Measurements from ENCODE around the gene UHMK1.
"Not testable (repeated sequence)": the region's sequence is repeated elsewhere in the genome, so short reads cannot be mapped to it uniquely, and the experiment has no call there.

Gene UHMK1

DNA sequence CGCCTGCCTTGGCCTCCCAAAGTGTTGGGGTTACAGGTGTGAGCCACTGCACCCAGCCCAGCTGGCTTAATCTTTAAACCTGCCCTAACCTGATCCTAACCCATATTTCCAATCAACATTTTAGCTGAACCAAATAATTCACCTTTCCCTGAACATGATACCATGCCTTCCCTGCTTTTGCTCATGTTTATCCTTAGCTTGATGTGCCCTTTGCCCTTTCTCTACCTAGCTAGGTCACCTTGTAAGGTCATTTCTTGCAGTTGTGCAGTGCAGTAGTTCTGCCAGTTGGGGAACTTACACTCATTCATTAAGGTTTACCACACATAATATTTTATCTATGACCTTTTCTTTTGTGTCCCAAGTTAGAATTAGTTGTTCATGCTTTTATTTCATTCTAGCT lies 69.3 kb downstream of the UHMK1 start:
- DNase-seq (ENCODE audit: low read depth): no peak

DNA sequence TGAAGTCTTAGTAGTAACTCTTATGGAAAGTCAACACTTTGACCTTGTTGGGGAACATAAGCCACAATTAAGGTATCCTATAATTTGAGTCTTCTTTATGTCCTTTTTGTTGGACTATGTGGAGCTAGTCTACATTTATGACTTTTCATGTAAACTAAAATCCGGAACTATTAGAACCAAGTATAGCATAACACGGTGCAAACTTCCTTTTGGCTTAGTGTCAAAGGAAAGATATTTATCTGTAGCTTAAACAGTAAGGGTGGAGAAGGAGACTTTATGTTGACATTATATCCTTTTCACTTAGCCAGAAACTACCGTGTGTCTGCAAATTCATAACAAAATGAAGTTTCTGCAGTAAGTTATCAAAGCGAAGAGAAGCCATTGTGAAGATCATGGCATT lies 71.2 kb downstream of the UHMK1 start:
- no peak for DNase-seq (ENCODE audit: low read depth)

DNA sequence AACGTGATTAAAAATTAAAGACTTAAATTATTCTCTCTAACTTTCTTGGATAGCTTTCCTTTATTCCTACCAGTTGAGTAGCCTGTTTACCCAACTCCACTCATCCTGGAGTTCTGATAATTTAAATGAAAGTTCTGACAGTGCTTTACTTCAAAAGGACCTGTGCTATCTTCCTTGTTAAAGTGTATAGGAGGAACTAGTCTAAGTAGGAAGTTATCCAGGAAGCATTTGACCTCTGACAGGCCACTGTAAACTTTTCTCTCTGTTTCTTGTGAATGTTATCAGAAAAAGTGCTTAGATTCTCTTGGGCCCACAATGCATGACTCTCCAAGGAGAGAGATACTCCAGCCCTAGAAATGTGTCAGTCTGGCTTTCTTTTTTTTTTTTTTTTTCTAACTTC lies 73.1 kb downstream of the UHMK1 start:
- no peak for DNase-seq (ENCODE audit: low read depth)

DNA sequence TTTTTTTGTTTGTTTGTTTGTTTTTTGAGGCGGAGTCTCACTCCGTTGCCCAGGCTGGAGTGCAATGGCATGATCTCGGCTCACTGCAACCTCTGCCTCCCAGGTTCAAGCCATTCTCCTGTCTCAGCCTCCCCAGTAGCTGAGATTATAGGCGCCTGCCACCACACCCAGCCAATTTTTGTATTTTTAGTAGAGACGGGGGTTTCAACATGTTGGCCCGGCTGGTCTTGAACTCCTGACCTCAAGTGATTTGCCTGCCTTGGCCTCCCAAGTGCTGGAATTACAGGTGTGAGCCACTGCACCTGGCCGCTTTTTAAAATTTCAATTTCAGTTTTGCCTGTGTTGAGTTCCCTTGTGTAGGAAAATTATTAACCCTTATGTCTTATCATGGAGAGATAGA lies 73.5 kb downstream of the UHMK1 start:
- DNase-seq (ENCODE audit: low read depth): not testable (repeated sequence)

DNA sequence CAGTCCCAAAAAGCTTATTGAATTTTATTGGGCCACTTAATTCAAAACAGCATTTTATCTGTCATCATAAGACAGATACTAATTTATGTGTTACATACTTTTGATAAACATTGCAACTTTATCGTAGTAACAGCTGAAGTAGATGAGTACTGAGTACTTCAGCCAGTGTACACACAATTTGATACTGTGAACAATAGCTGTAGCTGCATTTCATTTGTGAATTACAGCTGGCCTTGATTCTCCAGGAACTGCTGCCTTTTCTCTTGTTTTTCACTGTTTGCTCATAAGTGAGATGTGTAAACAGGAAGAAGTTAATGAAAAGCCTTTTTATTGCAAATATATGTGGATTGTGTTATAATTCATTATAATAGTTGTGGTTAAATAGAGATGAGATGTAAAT lies 74.1 kb downstream of the UHMK1 start:
- DNase-seq (ENCODE audit: low read depth): no peak

DNA sequence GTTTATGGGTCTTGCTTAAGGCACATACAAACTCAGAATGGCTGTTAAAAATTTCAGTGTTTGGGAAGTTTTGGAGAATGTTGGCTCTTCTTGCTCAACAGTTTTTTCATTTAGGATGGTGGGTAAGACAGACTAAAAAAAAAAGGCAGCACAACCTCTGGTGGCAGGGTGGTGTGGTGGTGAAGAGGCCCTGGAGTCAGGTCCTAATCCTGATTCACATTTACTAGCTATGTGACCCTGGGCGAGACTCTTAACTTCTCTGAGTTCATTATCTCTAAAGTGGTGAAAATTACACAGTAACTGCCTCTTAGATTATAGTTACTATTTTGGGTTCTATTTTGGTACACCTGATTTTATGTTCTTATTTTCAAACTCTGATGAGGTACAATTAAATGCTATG lies 75.5 kb downstream of the UHMK1 start:
- DNase-seq (ENCODE audit: low read depth): no peak

DNA sequence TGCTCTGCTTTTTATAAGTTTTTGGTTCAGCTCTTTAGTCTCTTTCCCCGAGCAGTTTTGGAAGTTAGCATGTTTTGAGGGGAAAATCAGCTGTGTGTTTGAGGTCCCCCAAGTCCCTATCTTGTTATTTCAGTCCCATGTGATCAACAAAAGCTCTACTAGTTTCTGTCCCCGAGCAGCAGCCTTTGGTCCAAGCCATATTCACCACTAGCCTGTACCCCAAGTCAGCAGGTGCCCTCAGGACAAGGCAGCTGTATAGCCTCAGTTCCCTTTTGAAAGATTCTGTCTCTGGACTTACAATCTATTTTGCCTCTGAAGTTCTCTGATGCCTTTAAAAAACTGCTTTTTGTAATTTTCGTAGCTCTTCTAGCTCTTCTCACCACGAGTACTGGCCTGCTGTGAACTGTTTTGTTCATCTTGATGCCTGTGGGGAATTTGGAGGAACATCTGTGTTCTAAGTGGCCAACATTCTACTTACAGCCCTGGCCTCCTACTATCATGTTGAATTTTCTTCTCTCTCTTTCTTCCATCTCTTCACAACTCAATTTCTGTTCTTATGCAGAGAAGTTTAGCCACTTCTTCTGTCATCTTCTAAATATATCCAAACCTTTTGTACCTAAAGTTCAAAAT lies 80.6 kb downstream of the UHMK1 start:
- no peak for DNase-seq (ENCODE audit: low read depth)

DNA sequence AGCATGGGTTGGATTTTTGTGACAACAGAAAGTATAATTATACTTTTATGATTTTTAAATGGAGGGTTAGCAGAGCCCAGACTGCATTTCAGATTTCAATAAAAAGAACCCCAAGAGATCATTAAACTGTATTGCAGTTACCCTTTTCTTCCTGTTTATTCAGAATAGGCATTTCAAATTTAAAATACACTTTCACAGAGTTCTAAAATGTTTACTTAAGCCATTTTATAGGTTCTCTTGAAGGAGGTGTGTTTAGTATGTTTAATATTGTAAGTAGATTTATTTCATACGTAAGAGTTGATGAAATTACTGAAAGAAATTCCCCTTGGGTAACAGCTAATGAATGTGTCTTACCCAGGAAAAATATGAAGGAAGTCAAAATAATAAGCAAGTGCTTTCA lies 81.3 kb downstream of the UHMK1 start:
- no peak for DNase-seq (ENCODE audit: low read depth)

Data from stimulated activated CD4-positive, alpha-beta T cell treated with anti-CD3 and anti-CD28 coated beads, Interleukin-2, amount 100 ng/mL, for 4 hours (primary cell).